PC-9 (cell line): ENCODE results near the gene KLHL6.

Experiments
- EZH2 ChIP-seq: fragments of 200-600 bp; sonication (generic); IDR thresholded peaks from 2 replicates; pipeline ENCODE4 v1.8.0; 2017; ENCODE audit warnings: antibody characterized with exemption, low read depth
- TF ChIP-seq, protein P1 (sequence below): fragments of 200-600 bp; sonication (generic); conservative IDR thresholded peaks from 2 replicates; pipeline ENCODE4 v1.6.1; 2017; ENCODE audit warnings: mixed run types, antibody characterized with exemption, mild to moderate bottlenecking, moderate library complexity

DNA sequence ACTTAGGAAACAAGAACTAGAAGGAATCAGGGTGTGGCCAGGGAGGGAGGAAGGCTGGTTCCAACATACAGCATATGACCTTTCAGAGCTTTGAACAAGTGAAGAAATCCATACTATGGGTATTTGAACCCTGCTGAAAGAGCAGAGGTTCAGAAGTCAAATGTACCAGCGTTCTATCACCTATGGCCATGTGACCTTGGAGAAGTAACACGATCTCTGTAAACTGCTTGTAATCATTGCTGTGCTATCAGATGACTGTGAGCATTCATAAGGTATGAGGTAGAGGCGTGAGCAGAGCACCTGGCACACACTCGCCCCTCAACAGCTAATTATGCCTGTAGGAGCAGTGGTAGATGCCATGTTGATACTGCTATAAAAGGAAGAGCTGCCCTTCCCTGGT is 55.2 kb downstream of the KLHL6 start:
- TF ChIP-seq, protein P1, sequence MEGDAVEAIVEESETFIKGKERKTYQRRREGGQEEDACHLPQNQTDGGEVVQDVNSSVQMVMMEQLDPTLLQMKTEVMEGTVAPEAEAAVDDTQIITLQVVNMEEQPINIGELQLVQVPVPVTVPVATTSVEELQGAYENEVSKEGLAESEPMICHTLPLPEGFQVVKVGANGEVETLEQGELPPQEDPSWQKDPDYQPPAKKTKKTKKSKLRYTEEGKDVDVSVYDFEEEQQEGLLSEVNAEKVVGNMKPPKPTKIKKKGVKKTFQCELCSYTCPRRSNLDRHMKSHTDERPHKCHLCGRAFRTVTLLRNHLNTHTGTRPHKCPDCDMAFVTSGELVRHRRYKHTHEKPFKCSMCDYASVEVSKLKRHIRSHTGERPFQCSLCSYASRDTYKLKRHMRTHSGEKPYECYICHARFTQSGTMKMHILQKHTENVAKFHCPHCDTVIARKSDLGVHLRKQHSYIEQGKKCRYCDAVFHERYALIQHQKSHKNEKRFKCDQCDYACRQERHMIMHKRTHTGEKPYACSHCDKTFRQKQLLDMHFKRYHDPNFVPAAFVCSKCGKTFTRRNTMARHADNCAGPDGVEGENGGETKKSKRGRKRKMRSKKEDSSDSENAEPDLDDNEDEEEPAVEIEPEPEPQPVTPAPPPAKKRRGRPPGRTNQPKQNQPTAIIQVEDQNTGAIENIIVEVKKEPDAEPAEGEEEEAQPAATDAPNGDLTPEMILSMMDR: no peak
- TF ChIP-seq EZH2: no peak
